ENCODE data around the gene BRWD1. TPM values are rescaled to one million over a fixed set of nuclear protein-coding genes. Genes with fewer than 3 reads are reported as not detected.

Gene BRWD1
- total RNA-seq, 4 donors from 2014 or later: 41.7 to 69.0 (median 47.1) TPM

DNA sequence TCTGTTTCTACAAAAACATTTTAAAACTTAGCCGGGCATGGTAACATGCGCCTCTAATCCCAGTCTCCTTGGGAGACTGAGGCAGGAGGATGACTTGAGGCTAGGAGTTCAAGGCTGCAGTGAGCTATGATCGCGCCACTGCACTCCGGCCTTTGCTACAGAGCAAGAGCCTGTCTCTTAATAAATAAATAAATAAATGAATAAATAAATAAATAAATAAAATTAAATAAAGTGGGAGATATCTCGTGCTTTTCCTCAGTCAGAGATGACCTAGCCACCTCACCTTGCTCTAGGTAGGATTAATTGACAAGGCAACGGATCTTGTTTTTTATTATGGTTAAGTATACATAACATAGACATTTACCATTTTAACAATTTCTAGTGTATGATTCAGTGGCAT is 14.3 kb upstream of the BRWD1 start:
- DNase-seq (ENCODE audit: low spot score): no peak
- ATAC-seq (ENCODE audit: low FRiP score): no peak
- TF ChIP-seq, protein P1, sequence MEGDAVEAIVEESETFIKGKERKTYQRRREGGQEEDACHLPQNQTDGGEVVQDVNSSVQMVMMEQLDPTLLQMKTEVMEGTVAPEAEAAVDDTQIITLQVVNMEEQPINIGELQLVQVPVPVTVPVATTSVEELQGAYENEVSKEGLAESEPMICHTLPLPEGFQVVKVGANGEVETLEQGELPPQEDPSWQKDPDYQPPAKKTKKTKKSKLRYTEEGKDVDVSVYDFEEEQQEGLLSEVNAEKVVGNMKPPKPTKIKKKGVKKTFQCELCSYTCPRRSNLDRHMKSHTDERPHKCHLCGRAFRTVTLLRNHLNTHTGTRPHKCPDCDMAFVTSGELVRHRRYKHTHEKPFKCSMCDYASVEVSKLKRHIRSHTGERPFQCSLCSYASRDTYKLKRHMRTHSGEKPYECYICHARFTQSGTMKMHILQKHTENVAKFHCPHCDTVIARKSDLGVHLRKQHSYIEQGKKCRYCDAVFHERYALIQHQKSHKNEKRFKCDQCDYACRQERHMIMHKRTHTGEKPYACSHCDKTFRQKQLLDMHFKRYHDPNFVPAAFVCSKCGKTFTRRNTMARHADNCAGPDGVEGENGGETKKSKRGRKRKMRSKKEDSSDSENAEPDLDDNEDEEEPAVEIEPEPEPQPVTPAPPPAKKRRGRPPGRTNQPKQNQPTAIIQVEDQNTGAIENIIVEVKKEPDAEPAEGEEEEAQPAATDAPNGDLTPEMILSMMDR (IDR thresholded peaks at IDR 0.05): no peak

DNA sequence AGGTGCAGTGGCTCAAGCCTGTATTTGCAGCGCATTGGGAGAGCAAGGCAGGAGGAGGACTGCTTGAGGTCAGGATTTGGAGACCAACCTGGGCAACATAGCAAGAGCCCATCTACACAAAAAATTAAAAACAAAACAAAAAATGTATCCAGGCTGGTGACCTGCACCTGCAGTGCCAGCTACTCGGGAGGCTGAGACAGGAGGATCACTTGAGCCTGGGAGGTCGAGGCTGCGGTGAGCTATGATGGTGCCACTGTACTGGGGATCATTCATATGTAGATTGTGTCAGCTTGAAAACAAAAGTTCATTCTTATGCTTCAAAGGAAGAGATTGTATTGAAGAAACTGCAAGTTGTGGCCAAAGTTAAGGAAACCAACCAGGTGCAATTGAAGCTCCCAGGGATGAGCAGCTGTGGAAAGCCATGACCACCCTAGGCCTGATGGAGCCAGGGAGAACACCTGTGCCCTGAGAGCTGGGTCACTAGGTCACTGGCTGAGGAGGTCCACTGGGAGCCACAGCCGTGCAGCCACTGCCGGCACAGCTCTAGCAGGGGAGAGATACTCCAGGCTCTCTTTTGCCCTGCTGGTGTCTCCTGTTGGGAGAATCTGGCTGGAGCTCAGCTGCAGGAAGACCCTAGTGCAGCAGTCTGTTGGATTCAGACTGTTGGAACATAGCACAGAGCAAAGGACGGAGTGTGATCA is 13.3 kb upstream of the BRWD1 start:
- TF ChIP-seq, protein P1 (IDR thresholded peaks at IDR 0.05): no peak

DNA sequence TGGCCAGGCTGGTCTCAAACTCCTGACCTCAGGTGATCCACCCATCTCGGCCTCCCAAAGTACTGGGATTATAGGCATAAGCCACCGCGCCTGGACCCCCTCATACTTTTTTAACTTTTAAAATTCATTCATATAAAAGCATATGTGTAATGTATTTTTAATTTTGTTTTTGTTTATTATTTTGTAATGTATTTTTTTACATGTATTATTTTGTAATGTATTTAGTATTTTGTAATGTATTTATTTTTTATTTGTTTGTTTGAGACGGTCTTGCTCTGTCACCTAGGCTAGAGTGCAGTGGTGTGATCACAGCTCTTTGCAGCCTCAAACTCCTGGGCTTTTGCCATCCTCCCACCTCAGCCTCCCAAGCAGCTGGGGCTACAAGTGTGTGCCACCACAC is 12.0 kb upstream of the BRWD1 start:
- DNase-seq (ENCODE audit: low spot score) (no peak), ATAC-seq (ENCODE audit: low FRiP score) (no peak)
- TF ChIP-seq, protein P1 (IDR thresholded peaks at IDR 0.05): no peak

More for the DNA sequence above, 13.3 kb upstream of the BRWD1 start:
- DNase-seq (ENCODE audit: low spot score) (no peak), ATAC-seq (ENCODE audit: low FRiP score) (no peak)

DNA sequence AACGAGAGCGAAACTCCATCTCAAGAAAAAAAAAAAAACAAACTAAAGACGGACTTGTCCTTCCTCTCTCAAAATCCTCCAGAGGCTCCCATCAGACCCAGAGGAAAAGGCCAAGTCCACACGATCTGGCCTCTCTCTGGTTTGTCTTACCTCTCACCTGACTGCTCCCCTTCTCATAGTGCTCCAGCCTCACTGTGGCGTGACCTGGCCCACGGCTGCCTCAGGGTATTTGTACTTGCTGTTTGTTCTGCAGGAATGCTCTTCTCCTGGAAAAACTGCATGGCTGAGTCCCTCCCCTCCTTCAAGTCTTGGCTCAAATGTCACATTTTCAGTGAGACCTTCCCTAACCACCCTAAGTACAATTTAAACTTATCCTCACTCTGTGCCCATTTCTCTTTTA is 8.0 kb upstream of the BRWD1 start:
- ATAC-seq (ENCODE audit: low FRiP score) (no peak), DNase-seq (ENCODE audit: low spot score) (no peak)
- TF ChIP-seq, protein P1 (IDR thresholded peaks at IDR 0.05): no peak

DNA sequence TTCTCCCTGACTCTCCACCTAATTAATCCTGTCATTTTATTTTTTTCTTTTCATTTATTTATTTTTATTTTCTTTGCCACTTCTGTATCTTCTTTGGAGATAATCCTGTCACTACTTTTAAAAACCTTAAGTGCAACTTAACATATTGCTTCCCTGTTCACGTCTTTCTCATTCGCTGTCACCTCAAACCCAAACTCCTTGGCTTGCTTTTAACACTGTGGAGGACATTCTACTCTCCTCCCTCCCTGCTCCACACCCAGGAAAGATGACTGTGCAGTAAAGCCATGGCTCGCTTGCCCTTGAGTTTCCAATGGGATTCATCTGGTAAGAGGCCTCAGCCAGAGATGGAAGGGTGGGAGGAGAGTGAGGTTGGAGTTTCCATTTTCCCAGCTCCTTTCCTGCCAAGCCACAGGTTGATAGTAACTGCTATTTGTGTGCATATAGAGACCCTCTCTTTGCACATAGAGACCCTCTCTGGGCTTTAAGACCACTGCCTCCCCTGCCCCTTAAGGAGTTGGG is 6.4 kb upstream of the BRWD1 start:
- no peak for DNase-seq (ENCODE audit: low spot score)

DNA sequence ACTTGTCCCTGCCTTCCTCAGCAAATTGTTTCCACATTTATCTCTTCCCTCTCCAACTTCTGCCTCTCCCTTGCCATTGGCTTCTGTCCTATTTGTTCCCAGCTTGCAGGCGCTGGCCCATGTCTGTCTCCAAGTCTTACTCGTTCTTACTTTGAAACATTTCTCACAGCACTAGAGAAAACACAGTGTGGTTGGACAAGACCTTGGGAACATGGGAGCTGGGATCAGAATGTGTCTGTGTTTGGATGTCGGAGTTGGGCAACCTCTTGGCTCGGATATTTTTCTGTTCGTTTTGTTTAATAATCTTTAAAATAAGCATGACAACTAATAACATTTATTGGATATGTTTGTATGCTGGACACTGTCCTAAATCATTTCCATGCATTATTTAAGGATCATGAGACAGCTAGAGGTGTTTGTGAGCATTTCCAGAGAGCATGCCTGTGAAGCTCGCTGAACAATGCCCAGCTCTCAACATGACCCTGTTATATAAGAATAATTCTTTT is 5.9 kb upstream of the BRWD1 start:
- DNase-seq (ENCODE audit: low spot score): no peak

More for the DNA sequence above, 6.4 kb upstream of the BRWD1 start:
- ATAC-seq (ENCODE audit: low FRiP score): no peak
- TF ChIP-seq, protein P1 (IDR thresholded peaks at IDR 0.05): no peak

More for the DNA sequence above, 5.9 kb upstream of the BRWD1 start:
- TF ChIP-seq, protein P1 (IDR thresholded peaks at IDR 0.05): no peak
- no peak for ATAC-seq (ENCODE audit: low FRiP score)

All from omental fat pad (tissue), 4 donors.